Stomach (tissue), 9 donors: ENCODE measurements around the gene CELF2. TPM values are rescaled to one million over a fixed set of nuclear protein-coding genes. Genes with fewer than 3 reads are reported as not detected.

Source experiments
- DNase-seq, 2 donors: peaks; one replicate each; pipeline versions ENCODE4 v3.0.0 to v3.0.0-alpha.2; 2013 to 2019
- H3K27ac ChIP-seq, 5 donors: fragments of 200-600 bp in 4 of 5; sonication (generic) in 4 of 5; one replicate each; pipeline ENCODE4 v1.5.1; 2013 to 2019; ENCODE audit warnings: mild to moderate bottlenecking in 1 of 5, moderate library complexity in 1 of 5
- H3K27me3 ChIP-seq, 3 donors: fragments of 200-600 bp; sonication (generic); one replicate each; pipeline ENCODE4 v1.5.1; 2017 to 2019; ENCODE audit warnings: mixed run types in 1 of 3
- H3K36me3 ChIP-seq, 4 donors: fragments of 200-600 bp; sonication (generic); 1 replicate in 3 of 4; 2 replicates in 1 of 4; pipeline ENCODE4 v1.5.1; 2016 to 2019
- H3K4me1 ChIP-seq, 4 donors: fragments of 200-600 bp; sonication (generic); one replicate each; pipeline ENCODE4 v1.5.1; 2016 to 2019
- H3K4me3 ChIP-seq, 4 donors: fragments of 200-600 bp; sonication (generic) in 3 of 4; one replicate each; pipeline ENCODE4 v1.5.1; 2016 to 2019; ENCODE audit warnings: mild to moderate bottlenecking in 1 of 4
- H3K9me3 ChIP-seq, 4 donors: fragments of 200-600 bp; sonication (generic); one replicate each; pipeline ENCODE4 v1.5.1; 2016 to 2019
- CTCF ChIP-seq, 7 experiments: fragments of 450-650 bp in 4 of 7; fragments of 200-600 bp in 3 of 7; sonication (generic) in 3 of 7; IDR thresholded peaks; one replicate each; pipeline ENCODE4 v1.5.1; 2016 to 2019; ENCODE audit warnings: antibody characterized with exemption in 7 of 7, control low read depth in 2 of 7, mild to moderate bottlenecking in 1 of 7
- EP300 ChIP-seq: sonication (generic); formaldehyde crosslinking; IDR thresholded peaks from one replicate; pipeline ENCODE4 v1.6.1; 2017; ENCODE audit warnings: antibody characterized with exemption
- POLR2A ChIP-seq, 4 donors: fragments of 450-650 bp; IDR thresholded peaks; one replicate each; pipeline ENCODE4 v1.6.1; 2016; ENCODE audit warnings: antibody characterized with exemption in 4 of 4, control low read depth in 2 of 4, mild to moderate bottlenecking in 1 of 4, moderate library complexity in 1 of 4
- POLR2AphosphoS5 ChIP-seq, 3 donors: sonication (generic); formaldehyde crosslinking; IDR thresholded peaks; one replicate each; pipeline ENCODE4 v1.6.1; 2016; ENCODE audit warnings: antibody characterized with exemption in 3 of 3
- WGBS, 5 donors: extraction: QIAGEN DNeasy Blood & Tissue Kit in 3 of 5; methylation state at CpG; one replicate each; pipeline versions ENCODE4 v1.1.5 to v1.1.7; 2013 to 2018; 5-methylcytosine and 5-hydroxymethylcytosine counted together
- intact Hi-C: fragments of 100-400 bp; cut with DNase I; formaldehyde crosslinking; loops from one replicate; pipeline ENCODE4 v1.15.1; 2023; ENCODE audit warnings: low total_unique reads
- polyA plus RNA-seq, 3 donors: library from polyadenylated mRNA; stranded (reverse); fragments of 200-250 nt; gene quantifications; one replicate each; pipeline ENCODE4 v1.2.3, GENCODE V29; 2013
- total RNA-seq, 5 donors: library from RNA; depleted of rRNA; stranded (reverse); fragments of >200 nt; gene quantifications; one replicate each; pipeline versions ENCODE4 v1.1.0 to v1.2.3, GENCODE V29; 2014 to 2016
- donor health status: healthy with polysubstance abuse.
- donor health status: Bipolar disorder and iron deficiency.
- donor health status: healthy.

Gene CELF2
- total and polyA plus RNA-seq, 8 donors: 3.9 to 65.3 (median 36.1) TPM

- Histone ChIP-seq H3K36me3 (no peaks in the 10 kb centered on the region), H3K27ac (peak overlapping the region in 3 of 5 donors; percentile 25 to 51 (median 30)), H3K27me3 (no peaks in the 10 kb centered on the region), H3K9me3 (no peaks in the 10 kb centered on the region), H3K4me3 (no peak overlapping the region), H3K4me1 (peaks cover 0 to 42% (median 8%) of the 10 kb centered on the region in 4 donors)
- TF ChIP-seq POLR2A (IDR thresholded peaks at IDR 0.05): no peak
- peak in 2 of 3 donors; percentile 26 to 30 for TF ChIP-seq POLR2AphosphoS5 (IDR thresholded peaks at IDR 0.05)
- 57 to 77% (median 73%) methylated on average over 25 of the region's 25 CpGs for WGBS, 5 donors
- intact Hi-C loops: no loop called here
- peak; percentile 42 to 65 for DNase-seq
These were observed 225.0 kb downstream of the CELF2 start for GRCh38 chr10:11242443-11243387.

- no peak for TF ChIP-seq CTCF (IDR thresholded peaks at IDR 0.05)
- no peak for TF ChIP-seq POLR2AphosphoS5 (IDR thresholded peaks at IDR 0.05)
- no peak for TF ChIP-seq POLR2A (IDR thresholded peaks at IDR 0.05)
- TF ChIP-seq EP300: no peak
- H3K27me3 ChIP-seq: no peaks in the 10 kb centered on the region
- 75 to 86% (median 83%) methylated on average over 12 of the region's 12 CpGs for WGBS, 5 donors
- H3K36me3 ChIP-seq: no peaks in the 10 kb centered on the region
- no peak for DNase-seq
- peaks cover 0 to 37% (median 8%) of the 10 kb centered on the region in 4 donors for H3K4me1 ChIP-seq
- H3K9me3 ChIP-seq: no peaks in the 10 kb centered on the region
- H3K4me3 ChIP-seq: no peak overlapping the region
- H3K27ac ChIP-seq: no peak overlapping the region
- intact Hi-C loops: no loop called here
These were observed 226.0 kb downstream of the CELF2 start for GRCh38 chr10:11243425-11244222.

- H3K36me3 ChIP-seq: peaks cover 0 to 13% (median 6%) of the 10 kb centered on the region in 4 donors
- H3K9me3 ChIP-seq: no peaks in the 10 kb centered on the region
- DNase-seq: no peak
- no peak for TF ChIP-seq POLR2A (IDR thresholded peaks at IDR 0.05)
- no peak for TF ChIP-seq POLR2AphosphoS5 (IDR thresholded peaks at IDR 0.05)
- intact Hi-C loops: no loop called here
- H3K27ac ChIP-seq: no peak overlapping the region
- H3K27me3 ChIP-seq: no peaks in the 10 kb centered on the region
- 67 to 89% (median 84%) methylated on average over 2 of the region's 2 CpGs for WGBS, 5 donors
- no peak overlapping the region for H3K4me3 ChIP-seq
- peaks cover 0 to 29% (median 8%) of the 10 kb centered on the region in 4 donors for H3K4me1 ChIP-seq
These were observed 227.4 kb downstream of the CELF2 start for GRCh38 chr10:11245095-11245479.

- no peak for DNase-seq
- Histone ChIP-seq H3K9me3 (no peaks in the 10 kb centered on the region), H3K27ac (no peak overlapping the region), H3K4me3 (no peak overlapping the region), H3K4me1 (peaks cover 0 to 29% (median 8%) of the 10 kb centered on the region in 4 donors), H3K27me3 (no peaks in the 10 kb centered on the region), H3K36me3 (peaks cover 2 to 16% (median 9%) of the 10 kb centered on the region in 4 donors)
- 80 to 86% (median 83%) methylated on average over 8 of the region's 8 CpGs for WGBS, 5 donors
- no peak for TF ChIP-seq CTCF (IDR thresholded peaks at IDR 0.05)
- TF ChIP-seq EP300: no peak
- intact Hi-C loops: no loop called here
These were observed 227.8 kb downstream of the CELF2 start for GRCh38 chr10:11245510-11245909.

- Histone ChIP-seq H3K27ac (no peak overlapping the region), H3K27me3 (no peaks in the 10 kb centered on the region), H3K4me1 (peaks cover 0 to 25% (median 8%) of the 10 kb centered on the region in 4 donors), H3K9me3 (no peaks in the 10 kb centered on the region), H3K36me3 (peaks cover 4 to 22% (median 14%) of the 10 kb centered on the region in 4 donors), H3K4me3 (no peak overlapping the region)
- TF ChIP-seq POLR2AphosphoS5 (IDR thresholded peaks at IDR 0.05) (no peak), EP300 (no peak)
- DNase-seq: no peak
- 91 to 97% (median 95%) methylated on average over 9 of the region's 9 CpGs for WGBS, 5 donors
- intact Hi-C loops: no loop called here
These were observed 228.4 kb downstream of the CELF2 start for GRCh38 chr10:11245981-11246590.
